HepG2 (cell line): ENCODE results near the gene CCDC175. TPM values are rescaled to one million over a fixed set of nuclear protein-coding genes. Genes with fewer than 3 reads are reported as not detected.

ENCODE experiments used
- BORCS8-MEF2B ChIP-seq: sonication (generic); formaldehyde crosslinking; IDR thresholded peaks from 2 replicates; pipeline ENCODE4 v1.8.0; 2022; ENCODE audit warnings: mild to moderate bottlenecking, missing genetic modification reagents
- FOXJ3 ChIP-seq: sonication (generic); formaldehyde crosslinking; IDR thresholded peaks from 2 replicates; pipeline ENCODE4 v1.4.0; 2020; ENCODE audit warnings: missing genetic modification reagents, mild to moderate bottlenecking, borderline replicate concordance
- RFXAP ChIP-seq: sonication (generic); formaldehyde crosslinking; IDR thresholded peaks from 2 replicates; pipeline ENCODE4 v1.4.0; 2020; ENCODE audit warnings: missing genetic modification reagents, borderline replicate concordance
- SNAPC4 ChIP-seq: sonication (generic); formaldehyde crosslinking; IDR thresholded peaks from 2 replicates; pipeline ENCODE4 v1.4.0; 2020; ENCODE audit warnings: mild to moderate bottlenecking, missing genetic modification reagents
- ZNF160 ChIP-seq: sonication (generic); formaldehyde crosslinking; IDR thresholded peaks from 2 replicates; pipeline ENCODE4 v1.8.0; 2022; ENCODE audit warnings: mild to moderate bottlenecking, inconsistent platforms, missing genetic modification reagents
- ZNF280D ChIP-seq: sonication (generic); formaldehyde crosslinking; IDR thresholded peaks from 2 replicates; pipeline ENCODE4 v1.5.1; 2020; ENCODE audit warnings: mild to moderate bottlenecking, missing genetic modification reagents
- ZNF501 ChIP-seq: sonication (generic); formaldehyde crosslinking; IDR thresholded peaks from 2 replicates; pipeline ENCODE4 v1.5.1; 2020; ENCODE audit warnings: mild to moderate bottlenecking, moderate library complexity, missing genetic modification reagents
- ZNF704 ChIP-seq: sonication (generic); formaldehyde crosslinking; IDR thresholded peaks from 2 replicates; pipeline ENCODE4 v1.8.1; 2023; ENCODE audit warnings: mild to moderate bottlenecking, inconsistent platforms, moderate library complexity, missing genetic modification reagents, borderline replicate concordance
- ZNF788 ChIP-seq: sonication (generic); formaldehyde crosslinking; IDR thresholded peaks from 2 replicates; pipeline ENCODE4 v1.5.0; 2020; ENCODE audit warnings: mild to moderate bottlenecking, missing genetic modification reagents, borderline replicate concordance
- polyA plus RNA-seq, 8 experiments: library from polyadenylated mRNA; depleted of rRNA in 3 of 8; stranded (reverse) in 7 of 8; unstranded in 1 of 8; fragments of >200 nt; fragmentation: Illumina TruSeq in 4 of 8; extraction: Trizol in 4 of 8; gene quantifications; 2 replicates each; pipeline versions ENCODE4 v1.2.1 to v1.2.3, GENCODE V29; 2011 to 2016; ENCODE audit warnings: low read depth in 4 of 8, missing spikeins in 1 of 8, mixed read lengths in 1 of 8; ENCODE audit not compliant: insufficient read depth in 1 of 8
- total RNA-seq, 5 experiments: library from RNA; depleted of rRNA; stranded (reverse); fragments of >200 nt; fragmentation: Illumina TruSeq; extraction: Trizol; gene quantifications; 2 replicates each; pipeline ENCODE4 v1.2.3, GENCODE V29; 2016; ENCODE audit warnings: low read depth in 1 of 5

The CCDC175 gene
- total and polyA plus RNA-seq, 2 of the 13 experiments (the other 11 are each of a cell fraction or from before 2014, with no cell fraction given) = not detected

GRCh38 chr14:59464486-59465315, 111.9 kb downstream of the CCDC175 start (continued):
- TF ChIP-seq ZNF280D (no peak), FOXJ3 (CRISPR knock-in tag) (no peak), ZNF501 (no peak), SNAPC4 (no peak), ZNF704 (CRISPR knock-in tag) (no peak), ZNF788 (CRISPR knock-in tag) (no peak), BORCS8-MEF2B (no peak), RFXAP (no peak), ZNF160 (CRISPR knock-in tag) (no peak)
